KMS-11 (cell line): ENCODE results near the gene CELF4.

Experiments used
- H2AFZ ChIP-seq: fragments of 200-600 bp; sonication (generic); 2 replicates; pipeline ENCODE4 v1.6.1; 2016; ENCODE audit warnings: antibody characterized with exemption, mixed run types, low read depth
- H3K27ac ChIP-seq: fragments of 200-600 bp; sonication (generic); 2 replicates; pipeline ENCODE4 v1.6.1; 2016; ENCODE audit warnings: mild to moderate bottlenecking, mixed run types
- H3K27me3 ChIP-seq: fragments of 200-600 bp; sonication (generic); 2 replicates; pipeline ENCODE4 v1.6.1; 2017; ENCODE audit warnings: mild to moderate bottlenecking, low read depth, mixed run types, moderate library complexity; ENCODE audit not compliant: insufficient read depth
- H3K36me3 ChIP-seq: fragments of 200-600 bp; sonication (generic); 2 replicates; pipeline ENCODE4 v1.6.1; 2017; ENCODE audit warnings: mild to moderate bottlenecking, mixed run types; ENCODE audit not compliant: insufficient read depth
- H3K4me1 ChIP-seq: fragments of 200-600 bp; sonication (generic); 2 replicates; pipeline ENCODE4 v1.6.1; 2016; ENCODE audit warnings: mild to moderate bottlenecking, low read depth, mixed run types; ENCODE audit not compliant: poor library complexity, severe bottlenecking
- H3K4me2 ChIP-seq: fragments of 200-600 bp; sonication (generic); 2 replicates; pipeline ENCODE4 v1.7.0; 2016; ENCODE audit warnings: mild to moderate bottlenecking, mixed run types
- H3K4me3 ChIP-seq: fragments of 200-600 bp; sonication (generic); IDR thresholded peaks from 2 replicates; pipeline ENCODE4 v1.6.1; 2017; ENCODE audit warnings: low read depth, low read length, mixed read lengths; ENCODE audit not compliant: insufficient read depth
- H3K79me2 ChIP-seq: fragments of 200-600 bp; sonication (generic); 2 replicates; pipeline ENCODE4 v1.6.1; 2016; ENCODE audit warnings: low read depth, mixed run types; ENCODE audit not compliant: insufficient read depth
- H3K9ac ChIP-seq: fragments of 200-600 bp; sonication (generic); 2 replicates; pipeline ENCODE4 v1.6.1; 2016; ENCODE audit warnings: mild to moderate bottlenecking, mixed run types
- H4K20me1 ChIP-seq: fragments of 200-600 bp; sonication (generic); 2 replicates; pipeline ENCODE4 v1.6.1; 2016; ENCODE audit warnings: mild to moderate bottlenecking, mixed run types; ENCODE audit not compliant: insufficient read depth
- TF ChIP-seq, protein P1 (sequence below): fragments of 200-600 bp; sonication (generic); conservative IDR thresholded peaks from 2 replicates; pipeline ENCODE4 v1.6.1; 2017; ENCODE audit warnings: low read depth, mild to moderate bottlenecking, antibody characterized with exemption, low read length, moderate library complexity, mixed read lengths

Gene CELF4

DNA sequence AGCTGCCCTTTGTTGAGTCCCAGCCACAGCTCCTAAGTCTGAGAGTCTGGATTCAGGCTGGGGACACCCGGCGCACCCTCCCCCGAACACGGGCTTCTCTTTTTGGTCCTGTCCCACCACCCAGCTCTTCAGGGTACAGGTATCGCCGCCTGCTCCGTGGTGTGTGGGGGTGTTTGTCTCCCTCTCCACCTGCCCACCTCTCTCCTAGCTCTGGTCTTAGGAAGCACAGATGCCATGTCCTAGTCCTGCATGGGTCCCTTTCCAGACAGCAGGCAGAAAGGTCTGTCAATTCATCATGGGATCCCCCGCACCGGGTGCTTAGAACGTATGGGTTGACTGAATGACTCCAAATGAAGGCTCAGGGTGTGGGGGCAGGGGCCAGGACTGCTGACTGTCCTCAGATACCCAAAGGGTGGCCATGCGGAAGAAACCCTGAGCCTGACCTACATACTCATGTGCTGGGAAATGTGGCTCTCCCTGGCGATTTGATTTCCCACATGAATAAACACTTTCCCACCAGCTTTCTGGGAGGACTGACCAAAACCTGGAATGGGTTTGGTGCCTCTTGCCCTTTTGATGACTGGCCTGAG is 156.8 kb downstream of the CELF4 start:
- Histone ChIP-seq H2AFZ (no peak overlapping the region), H3K79me2 (no peaks in the 10 kb centered on the region), H3K4me3 (no peak overlapping the region), H3K27ac (no peak overlapping the region), H3K9ac (no peak overlapping the region), H3K4me1 (no peaks in the 10 kb centered on the region), H3K27me3 (no peaks in the 10 kb centered on the region), H3K4me2 (no peak overlapping the region), H4K20me1 (no peaks in the 10 kb centered on the region), H3K36me3 (no peaks in the 10 kb centered on the region)
- TF ChIP-seq, protein P1, sequence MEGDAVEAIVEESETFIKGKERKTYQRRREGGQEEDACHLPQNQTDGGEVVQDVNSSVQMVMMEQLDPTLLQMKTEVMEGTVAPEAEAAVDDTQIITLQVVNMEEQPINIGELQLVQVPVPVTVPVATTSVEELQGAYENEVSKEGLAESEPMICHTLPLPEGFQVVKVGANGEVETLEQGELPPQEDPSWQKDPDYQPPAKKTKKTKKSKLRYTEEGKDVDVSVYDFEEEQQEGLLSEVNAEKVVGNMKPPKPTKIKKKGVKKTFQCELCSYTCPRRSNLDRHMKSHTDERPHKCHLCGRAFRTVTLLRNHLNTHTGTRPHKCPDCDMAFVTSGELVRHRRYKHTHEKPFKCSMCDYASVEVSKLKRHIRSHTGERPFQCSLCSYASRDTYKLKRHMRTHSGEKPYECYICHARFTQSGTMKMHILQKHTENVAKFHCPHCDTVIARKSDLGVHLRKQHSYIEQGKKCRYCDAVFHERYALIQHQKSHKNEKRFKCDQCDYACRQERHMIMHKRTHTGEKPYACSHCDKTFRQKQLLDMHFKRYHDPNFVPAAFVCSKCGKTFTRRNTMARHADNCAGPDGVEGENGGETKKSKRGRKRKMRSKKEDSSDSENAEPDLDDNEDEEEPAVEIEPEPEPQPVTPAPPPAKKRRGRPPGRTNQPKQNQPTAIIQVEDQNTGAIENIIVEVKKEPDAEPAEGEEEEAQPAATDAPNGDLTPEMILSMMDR = no peak

DNA sequence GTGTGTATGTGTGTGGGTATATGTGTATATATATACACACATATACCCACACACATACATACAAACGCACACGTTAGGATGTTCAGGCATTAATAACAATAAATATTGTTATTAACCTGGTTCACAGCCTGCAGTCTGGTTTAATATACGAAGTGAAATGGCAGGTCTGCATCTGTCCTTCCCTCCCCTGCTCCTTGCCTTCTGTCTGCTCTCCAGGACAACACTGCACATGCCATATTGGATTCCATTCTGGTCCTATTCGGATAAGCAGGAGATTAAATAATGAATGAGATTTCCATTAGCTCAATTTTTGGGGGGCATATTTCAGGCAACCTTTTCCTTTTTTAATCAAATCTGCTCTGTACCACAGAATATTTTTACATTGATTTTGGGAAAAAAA is 158.0 kb downstream of the CELF4 start:
- Histone ChIP-seq H3K36me3 (no peaks in the 10 kb centered on the region), H3K79me2 (no peaks in the 10 kb centered on the region), H3K4me1 (no peaks in the 10 kb centered on the region), H3K9ac (no peak overlapping the region), H3K4me3 (no peak overlapping the region), H3K27me3 (no peaks in the 10 kb centered on the region), H2AFZ (no peak overlapping the region), H3K27ac (no peak overlapping the region), H4K20me1 (no peaks in the 10 kb centered on the region), H3K4me2 (no peak overlapping the region)
- TF ChIP-seq, protein P1 = no peak

DNA sequence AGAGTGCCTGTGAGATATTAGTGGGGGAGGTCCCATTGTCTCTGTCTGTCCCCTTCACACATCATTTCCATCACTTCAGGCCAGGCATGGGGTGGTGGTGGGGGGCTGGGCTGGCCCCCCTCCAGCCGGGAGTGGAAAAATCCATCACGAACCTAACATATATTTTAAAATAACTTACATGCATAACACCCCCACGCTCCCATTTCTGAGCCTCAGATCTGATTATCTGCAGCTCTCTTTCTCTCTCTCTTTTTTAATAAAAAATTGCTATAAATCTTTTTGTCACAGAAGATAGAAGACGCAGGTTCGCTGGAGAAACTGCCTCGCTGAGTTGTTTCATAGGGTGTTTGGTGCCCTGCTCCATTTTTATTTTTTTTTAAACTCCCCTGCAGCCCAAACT is 159.8 kb downstream of the CELF4 start:
- H3K9ac ChIP-seq = no peak overlapping the region
- H4K20me1 ChIP-seq = no peaks in the 10 kb centered on the region
- no peak overlapping the region for H2AFZ ChIP-seq
- TF ChIP-seq, protein P1 = no peak
- H3K4me1 ChIP-seq = no peaks in the 10 kb centered on the region
- no peak overlapping the region for H3K27ac ChIP-seq
- no peak overlapping the region for H3K4me3 ChIP-seq
- H3K79me2 ChIP-seq = no peaks in the 10 kb centered on the region
- H3K4me2 ChIP-seq = no peak overlapping the region
- H3K36me3 ChIP-seq = no peaks in the 10 kb centered on the region
- no peaks in the 10 kb centered on the region for H3K27me3 ChIP-seq

DNA sequence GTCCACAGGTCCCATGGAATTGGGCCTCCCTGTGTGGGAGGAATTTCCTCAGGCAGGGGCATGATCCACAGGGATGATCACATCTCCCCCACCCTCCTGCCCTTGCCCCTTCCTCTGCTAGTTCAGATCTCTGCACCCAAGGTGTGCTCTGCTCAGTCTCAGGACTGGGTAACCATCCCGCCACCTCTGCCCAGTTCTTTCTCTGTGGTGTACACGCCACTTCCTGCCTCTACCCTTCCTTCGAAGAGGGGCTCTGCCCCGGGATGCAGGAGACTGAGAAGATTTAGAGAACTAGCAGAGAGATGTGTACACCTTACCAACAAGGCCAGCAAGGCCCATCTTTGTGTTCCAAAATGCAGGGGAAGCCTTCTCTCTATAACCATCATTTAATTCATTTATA is 160.4 kb downstream of the CELF4 start:
- no peak overlapping the region for H3K4me3 ChIP-seq
- H3K27me3 ChIP-seq = no peaks in the 10 kb centered on the region
- H3K79me2 ChIP-seq = no peaks in the 10 kb centered on the region
- no peak overlapping the region for H2AFZ ChIP-seq
- no peaks in the 10 kb centered on the region for H3K36me3 ChIP-seq
- H3K9ac ChIP-seq = no peak overlapping the region
- TF ChIP-seq, protein P1 = no peak
- H3K4me1 ChIP-seq = no peaks in the 10 kb centered on the region
- no peak overlapping the region for H3K27ac ChIP-seq
- H4K20me1 ChIP-seq = no peaks in the 10 kb centered on the region
- H3K4me2 ChIP-seq = no peak overlapping the region
